GM19468 (cell line): ENCODE measurements around the gene ARSK.
"Not testable (repeated sequence)": the region's sequence is repeated elsewhere in the genome, so short reads cannot be mapped to it uniquely, and the experiment has no call there.

ENCODE experiments used
- ATAC-seq: cut with Tn5 transposase; IDR thresholded peaks from one replicate; pipeline ENCODE4 v1.9.1; 2021; ENCODE audit warnings: mild to moderate bottlenecking, moderate library complexity, moderate number of reproducible peaks; ENCODE audit not compliant: unreplicated experiment; ENCODE audit errors: extremely low read depth

ARSK gene

GRCh38 chr5:95620030-95620869, 65.3 kb downstream of the ARSK start, which contains the start of gene GPR150:
Gene GPR150, plus strand, starts transcription at chr5:95620087. Its CDS starts 189 bp downstream, at chr5:95620276.
- peak; percentile 44 for ATAC-seq

GRCh38 chr5:95620870-95621838, 66.3 kb downstream of the ARSK start:
- ATAC-seq, result peak; percentile 20

- no peak for ATAC-seq
Observed at GRCh38 chr5:95621839-95622629, 67.1 kb downstream of the ARSK start.

- ATAC-seq, result no peak
Observed at GRCh38 chr5:95623706-95624105, 68.8 kb downstream of the ARSK start.

- no peak for ATAC-seq
Observed at GRCh38 chr5:95624368-95624767, 69.5 kb downstream of the ARSK start.

GRCh38 chr5:95626701-95627100, 71.8 kb downstream of the ARSK start:
- ATAC-seq, result no peak

GRCh38 chr5:95627971-95628810, 73.3 kb downstream of the ARSK start:
- ATAC-seq, result no peak

- no peak for ATAC-seq
Observed at GRCh38 chr5:95628933-95629332, 74.0 kb downstream of the ARSK start.

- ATAC-seq, result no peak
Observed at GRCh38 chr5:95630394-95630917, 75.6 kb downstream of the ARSK start.

- no peak for ATAC-seq
Observed at GRCh38 chr5:95631255-95631958, 76.5 kb downstream of the ARSK start.

- peak; percentile 94 for ATAC-seq
Observed at GRCh38 chr5:95631991-95632675, 77.2 kb downstream of the ARSK start.

GRCh38 chr5:95632942-95633341, 78.0 kb downstream of the ARSK start:
- ATAC-seq, result not testable (repeated sequence)

GRCh38 chr5:95633671-95634070, 78.8 kb downstream of the ARSK start:
- no peak for ATAC-seq

GRCh38 chr5:95634081-95634480, 79.2 kb downstream of the ARSK start:
- no peak for ATAC-seq

GRCh38 chr5:95638632-95639031, 83.7 kb downstream of the ARSK start:
- ATAC-seq, result no peak

- ATAC-seq, result no peak
Observed at GRCh38 chr5:95641741-95642220, 86.9 kb downstream of the ARSK start.

- no peak for ATAC-seq
Observed at GRCh38 chr5:95643152-95643551, 88.3 kb downstream of the ARSK start.
